ENCODE measurements around the gene FKBP5.
A peak's percentile ranks its signal among the peaks of the same experiment; 100 is the strongest.

Gene FKBP5

GRCh38 chr6:35569011-35569461 lies 119.7 kb downstream of the FKBP5 start:
- no peak overlapping the region for H3K4me3 ChIP-seq (ENCODE audit: control insufficient read depth, low read depth, low read length)
- no peak for DNase-seq (ENCODE audit: low read depth)
- TF ChIP-seq, protein P1, sequence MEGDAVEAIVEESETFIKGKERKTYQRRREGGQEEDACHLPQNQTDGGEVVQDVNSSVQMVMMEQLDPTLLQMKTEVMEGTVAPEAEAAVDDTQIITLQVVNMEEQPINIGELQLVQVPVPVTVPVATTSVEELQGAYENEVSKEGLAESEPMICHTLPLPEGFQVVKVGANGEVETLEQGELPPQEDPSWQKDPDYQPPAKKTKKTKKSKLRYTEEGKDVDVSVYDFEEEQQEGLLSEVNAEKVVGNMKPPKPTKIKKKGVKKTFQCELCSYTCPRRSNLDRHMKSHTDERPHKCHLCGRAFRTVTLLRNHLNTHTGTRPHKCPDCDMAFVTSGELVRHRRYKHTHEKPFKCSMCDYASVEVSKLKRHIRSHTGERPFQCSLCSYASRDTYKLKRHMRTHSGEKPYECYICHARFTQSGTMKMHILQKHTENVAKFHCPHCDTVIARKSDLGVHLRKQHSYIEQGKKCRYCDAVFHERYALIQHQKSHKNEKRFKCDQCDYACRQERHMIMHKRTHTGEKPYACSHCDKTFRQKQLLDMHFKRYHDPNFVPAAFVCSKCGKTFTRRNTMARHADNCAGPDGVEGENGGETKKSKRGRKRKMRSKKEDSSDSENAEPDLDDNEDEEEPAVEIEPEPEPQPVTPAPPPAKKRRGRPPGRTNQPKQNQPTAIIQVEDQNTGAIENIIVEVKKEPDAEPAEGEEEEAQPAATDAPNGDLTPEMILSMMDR (IDR thresholded peaks at IDR 0.05; ENCODE audit: control insufficient read depth, insufficient read depth, low read depth, low read length, missing control alignments) = peak; percentile 37

DNA sequence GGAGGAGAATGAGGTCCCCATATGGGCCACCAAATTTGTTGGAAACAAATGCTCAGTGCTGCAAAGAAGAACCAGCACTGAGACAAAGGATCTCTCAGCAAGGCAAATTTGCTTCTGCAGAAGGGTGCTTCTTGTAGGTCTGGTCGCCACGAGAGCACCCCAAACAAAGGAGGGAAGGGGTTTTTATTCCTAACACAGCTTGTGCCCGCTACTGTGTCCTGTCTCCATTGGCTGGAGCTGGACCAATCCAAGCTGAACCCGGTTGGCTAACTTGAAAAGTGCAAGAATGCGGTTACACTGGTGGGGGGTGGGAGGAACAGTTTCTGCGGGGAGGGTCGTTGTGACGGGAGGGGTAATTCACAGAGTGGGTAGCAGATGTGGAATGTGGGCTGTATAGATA lies 121.9 kb downstream of the FKBP5 start:
- H3K4me3 ChIP-seq (ENCODE audit: control insufficient read depth, low read depth, low read length) = no peak overlapping the region
- TF ChIP-seq, protein P1 (IDR thresholded peaks at IDR 0.05; ENCODE audit: control insufficient read depth, insufficient read depth, low read depth, low read length, missing control alignments) = no peak
- no peak for DNase-seq (ENCODE audit: low read depth)

DNA sequence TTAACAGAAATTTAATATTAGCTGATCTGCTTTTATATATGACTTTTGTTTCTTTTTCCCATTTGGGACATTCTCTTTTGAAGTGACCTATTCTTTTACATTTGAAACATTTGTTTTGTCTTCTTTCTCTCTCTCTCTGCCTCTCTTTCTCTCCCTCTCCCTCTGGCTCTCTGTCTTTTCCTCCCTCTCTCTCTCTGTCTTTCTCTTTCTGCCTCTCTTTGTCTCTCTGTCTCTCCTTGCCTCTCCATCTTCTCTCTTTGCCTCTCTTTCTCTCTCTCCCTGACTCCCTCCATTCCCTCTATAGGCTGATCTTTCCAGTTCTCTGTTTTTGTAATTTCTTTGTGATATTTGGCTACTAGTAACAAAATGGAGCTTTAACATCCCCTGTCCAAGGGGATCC lies 124.0 kb downstream of the FKBP5 start:
- no peak for DNase-seq (ENCODE audit: low read depth)
- TF ChIP-seq, protein P1 (IDR thresholded peaks at IDR 0.05; ENCODE audit: control insufficient read depth, insufficient read depth, low read depth, low read length, missing control alignments) = no peak
- no peak overlapping the region for H3K4me3 ChIP-seq (ENCODE audit: control insufficient read depth, low read depth, low read length)

- no peak for DNase-seq (ENCODE audit: low read depth)
- H3K4me3 ChIP-seq (ENCODE audit: control insufficient read depth, low read depth, low read length) = no peak overlapping the region
- TF ChIP-seq, protein P1 (IDR thresholded peaks at IDR 0.05; ENCODE audit: control insufficient read depth, insufficient read depth, low read depth, low read length, missing control alignments) = no peak
Measured at GRCh38 chr6:35562060-35562459, 126.7 kb downstream of the FKBP5 start.

DNA sequence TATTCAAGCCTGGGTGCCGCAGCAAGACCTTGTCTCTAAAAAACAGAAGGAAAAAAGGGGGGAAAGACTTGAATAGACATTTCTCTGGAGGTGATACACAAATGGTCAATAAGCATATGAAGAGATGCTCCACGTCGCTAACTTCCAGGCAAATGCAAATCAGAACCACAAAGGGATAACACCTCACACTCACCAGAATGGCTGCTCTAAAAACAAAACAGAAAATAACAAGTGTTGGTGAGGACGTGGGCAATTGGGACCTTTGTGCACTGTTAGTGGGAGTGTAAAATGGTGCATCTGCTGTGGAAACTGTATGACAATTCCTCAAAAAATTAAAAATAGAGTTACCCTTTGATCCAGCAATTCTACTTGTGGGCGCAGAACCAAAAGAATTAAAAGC lies 127.6 kb downstream of the FKBP5 start:
- no peak overlapping the region for H3K4me3 ChIP-seq (ENCODE audit: control insufficient read depth, low read depth, low read length)
- TF ChIP-seq, protein P1 (IDR thresholded peaks at IDR 0.05; ENCODE audit: control insufficient read depth, insufficient read depth, low read depth, low read length, missing control alignments) = no peak
- no peak for DNase-seq (ENCODE audit: low read depth)

GRCh38 chr6:35558571-35558970 lies 130.1 kb downstream of the FKBP5 start:
- TF ChIP-seq, protein P1 (IDR thresholded peaks at IDR 0.05; ENCODE audit: control insufficient read depth, insufficient read depth, low read depth, low read length, missing control alignments) = no peak
- no peak for DNase-seq (ENCODE audit: low read depth)
- no peak overlapping the region for H3K4me3 ChIP-seq (ENCODE audit: control insufficient read depth, low read depth, low read length)

- TF ChIP-seq, protein P1 (IDR thresholded peaks at IDR 0.05; ENCODE audit: control insufficient read depth, insufficient read depth, low read depth, low read length, missing control alignments) = no peak
- H3K4me3 ChIP-seq (ENCODE audit: control insufficient read depth, low read depth, low read length) = no peak overlapping the region
- DNase-seq (ENCODE audit: low read depth) = no peak
Measured at GRCh38 chr6:35557239-35557638, 131.5 kb downstream of the FKBP5 start.
